ENCODE data around the gene SNX3.

Gene SNX3

GRCh38 chr6:108203189-108204112 is 57.4 kb downstream of the SNX3 start:
- DNase-seq, result no peak

GRCh38 chr6:108200631-108201030 is 60.2 kb downstream of the SNX3 start:
- DNase-seq, result no peak

- DNase-seq, result no peak
Measured at GRCh38 chr6:108200186-108200585, 60.7 kb downstream of the SNX3 start.

GRCh38 chr6:108198761-108199498 is 61.9 kb downstream of the SNX3 start:
- no peak for DNase-seq

GRCh38 chr6:108195209-108195608 is 65.6 kb downstream of the SNX3 start:
- DNase-seq, result no peak

GRCh38 chr6:108194503-108194902 is 66.3 kb downstream of the SNX3 start:
- no peak for DNase-seq

GRCh38 chr6:108193835-108194234 is 67.0 kb downstream of the SNX3 start:
- DNase-seq, result no peak

- DNase-seq, result no peak
Measured at GRCh38 chr6:108193131-108193530, 67.7 kb downstream of the SNX3 start.

- no peak for DNase-seq
Measured at GRCh38 chr6:108187519-108187918, 73.3 kb downstream of the SNX3 start.

GRCh38 chr6:108186226-108186625 is 74.6 kb downstream of the SNX3 start:
- DNase-seq, result no peak

- no peak for DNase-seq
Measured at GRCh38 chr6:108180776-108181175, 80.1 kb downstream of the SNX3 start.

GRCh38 chr6:108180266-108180665 is 80.6 kb downstream of the SNX3 start:
- no peak for DNase-seq

- no peak for DNase-seq
Measured at GRCh38 chr6:108179741-108180140, 81.1 kb downstream of the SNX3 start.

GRCh38 chr6:108176281-108177089 is 84.4 kb downstream of the SNX3 start:
- no peak for DNase-seq

- no peak for DNase-seq
Measured at GRCh38 chr6:108175592-108176279, 85.1 kb downstream of the SNX3 start.

GRCh38 chr6:108175176-108175591 is 85.7 kb downstream of the SNX3 start:
- DNase-seq, result no peak

GRCh38 chr6:108174371-108175175 is 86.3 kb downstream of the SNX3 start:
- DNase-seq, result no peak

GRCh38 chr6:108171918-108172516 is 88.8 kb downstream of the SNX3 start:
- no peak for DNase-seq

- DNase-seq, result no peak
Measured at GRCh38 chr6:108171291-108171917, 89.4 kb downstream of the SNX3 start.

Measured in effector CD8-positive, alpha-beta T cell (primary cell).